ENCODE measurements around the gene SPDEF.

Gene SPDEF

DNA sequence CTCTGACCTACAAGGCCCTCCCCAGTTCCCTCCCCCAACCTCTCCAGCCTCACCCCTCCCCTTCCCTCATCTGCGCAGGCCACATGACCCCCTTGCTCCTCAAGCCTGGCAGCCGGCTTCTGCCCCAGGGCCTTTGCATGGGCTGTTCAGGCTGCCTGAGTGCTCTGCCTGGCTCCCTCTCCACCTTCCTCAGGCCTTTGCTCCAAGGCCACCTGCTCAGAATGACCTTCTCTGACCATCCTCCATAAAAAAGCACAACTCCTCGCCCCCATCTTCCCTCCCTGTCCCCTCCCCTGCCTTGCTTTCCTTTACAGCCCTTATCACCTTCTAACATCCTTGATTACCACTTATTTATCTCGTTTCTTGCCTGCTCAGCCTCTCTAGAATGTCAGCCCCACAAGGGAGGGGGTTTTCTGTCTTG, 38.7 kb downstream of the SPDEF start:
- H3K4me3 ChIP-seq (ENCODE audit: low read depth, low read length) = no peak overlapping the region
- DNase-seq (ENCODE audit: low read depth) = no peak
- TF ChIP-seq, protein P1, sequence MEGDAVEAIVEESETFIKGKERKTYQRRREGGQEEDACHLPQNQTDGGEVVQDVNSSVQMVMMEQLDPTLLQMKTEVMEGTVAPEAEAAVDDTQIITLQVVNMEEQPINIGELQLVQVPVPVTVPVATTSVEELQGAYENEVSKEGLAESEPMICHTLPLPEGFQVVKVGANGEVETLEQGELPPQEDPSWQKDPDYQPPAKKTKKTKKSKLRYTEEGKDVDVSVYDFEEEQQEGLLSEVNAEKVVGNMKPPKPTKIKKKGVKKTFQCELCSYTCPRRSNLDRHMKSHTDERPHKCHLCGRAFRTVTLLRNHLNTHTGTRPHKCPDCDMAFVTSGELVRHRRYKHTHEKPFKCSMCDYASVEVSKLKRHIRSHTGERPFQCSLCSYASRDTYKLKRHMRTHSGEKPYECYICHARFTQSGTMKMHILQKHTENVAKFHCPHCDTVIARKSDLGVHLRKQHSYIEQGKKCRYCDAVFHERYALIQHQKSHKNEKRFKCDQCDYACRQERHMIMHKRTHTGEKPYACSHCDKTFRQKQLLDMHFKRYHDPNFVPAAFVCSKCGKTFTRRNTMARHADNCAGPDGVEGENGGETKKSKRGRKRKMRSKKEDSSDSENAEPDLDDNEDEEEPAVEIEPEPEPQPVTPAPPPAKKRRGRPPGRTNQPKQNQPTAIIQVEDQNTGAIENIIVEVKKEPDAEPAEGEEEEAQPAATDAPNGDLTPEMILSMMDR (IDR thresholded peaks at IDR 0.05; ENCODE audit: control insufficient read depth, extremely low read depth, insufficient read depth) = no peak

DNA sequence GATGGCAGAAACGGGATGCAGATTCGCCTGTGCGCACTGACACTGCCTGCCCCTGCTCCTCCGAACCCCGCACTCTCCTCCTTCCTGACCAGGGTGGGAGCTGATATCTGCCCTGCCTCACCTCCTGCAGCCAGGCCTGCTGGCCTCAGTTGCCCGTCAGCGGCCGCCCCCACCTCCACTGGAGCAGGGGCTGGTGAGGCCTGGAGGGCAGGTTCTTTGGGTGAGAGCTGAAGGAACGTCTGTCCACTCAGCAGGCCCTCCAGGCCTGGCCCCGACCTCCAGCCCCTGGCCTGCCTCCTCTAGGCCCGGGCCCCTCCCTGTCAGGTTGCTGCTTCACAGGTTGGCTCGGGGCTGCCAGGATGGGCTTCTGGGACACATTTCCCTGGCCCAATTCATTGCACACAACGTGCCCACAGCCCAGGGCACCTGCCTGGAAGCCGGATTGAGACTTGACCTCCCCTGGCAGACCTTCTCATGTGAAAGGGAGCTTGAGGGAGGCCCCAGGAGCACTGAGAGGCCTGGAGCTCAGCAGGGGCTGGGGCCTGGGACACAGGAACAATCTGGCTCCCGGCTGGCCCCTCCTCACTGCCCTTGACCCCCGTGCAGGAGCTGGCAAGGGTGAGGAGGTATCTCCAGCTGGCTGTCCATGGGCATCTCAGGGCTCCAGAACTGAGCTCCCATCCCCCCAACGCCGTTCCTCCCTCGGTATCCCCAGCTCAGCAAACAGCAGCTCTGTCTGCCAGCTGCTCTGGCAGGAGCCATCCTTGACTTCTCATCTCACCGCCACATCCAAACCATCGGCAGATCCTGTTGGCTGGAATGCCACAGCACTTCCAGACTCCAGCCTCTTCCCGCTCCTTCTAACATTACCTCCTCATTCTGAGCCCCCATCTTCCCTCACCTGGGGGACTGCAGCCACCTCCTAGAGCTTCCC, 39.5 kb downstream of the SPDEF start:
- DNase-seq (ENCODE audit: low read depth) = no peak
- no peak overlapping the region for H3K4me3 ChIP-seq (ENCODE audit: low read depth, low read length)
- TF ChIP-seq, protein P1 (IDR thresholded peaks at IDR 0.05; ENCODE audit: control insufficient read depth, extremely low read depth, insufficient read depth) = no peak

DNA sequence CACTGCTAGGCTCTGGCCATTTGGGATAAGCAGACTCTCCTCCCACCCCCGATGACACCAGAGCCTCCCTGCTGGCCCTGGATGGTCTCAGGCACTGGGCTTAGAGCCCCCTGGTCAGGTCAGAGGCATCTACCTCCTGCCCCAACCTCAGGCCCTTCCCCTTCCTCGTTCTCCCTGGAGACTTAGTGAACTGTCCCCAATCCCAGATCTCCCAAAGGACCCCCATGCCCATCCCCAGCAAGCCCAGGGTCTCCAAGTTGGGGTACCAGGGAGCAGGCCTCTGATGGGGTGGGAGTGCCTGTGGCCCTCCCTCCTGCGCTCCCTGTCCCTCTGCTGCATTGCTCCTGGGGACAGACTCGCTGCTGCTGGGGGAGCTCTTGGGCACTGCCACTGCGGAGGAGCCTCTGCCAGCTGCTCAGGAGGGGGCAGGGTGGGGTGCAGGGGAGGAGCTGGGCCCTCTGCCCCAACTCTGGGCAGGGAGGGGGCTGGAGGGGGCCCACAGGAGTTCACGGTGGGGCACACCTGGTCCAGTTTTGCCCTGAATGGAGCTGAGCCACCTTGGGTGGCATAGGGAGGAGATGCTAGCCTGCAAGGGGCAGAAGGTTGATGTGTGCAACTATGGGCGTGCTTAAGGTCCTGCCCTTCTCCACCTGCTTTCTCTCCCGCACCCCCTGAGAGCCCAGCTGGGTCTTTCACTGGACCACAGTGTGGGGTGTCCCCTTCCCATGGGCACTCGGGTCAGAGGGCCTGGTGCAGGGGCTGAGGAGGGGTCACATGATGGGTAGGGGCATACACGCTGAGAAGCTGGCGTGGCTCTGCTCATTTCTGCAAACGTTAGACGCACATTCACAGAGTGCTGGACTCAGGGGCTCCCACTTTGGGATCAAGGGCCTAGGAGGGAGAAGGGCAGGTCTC, 40.4 kb downstream of the SPDEF start:
- no peak overlapping the region for H3K4me3 ChIP-seq (ENCODE audit: low read depth, low read length)

DNA sequence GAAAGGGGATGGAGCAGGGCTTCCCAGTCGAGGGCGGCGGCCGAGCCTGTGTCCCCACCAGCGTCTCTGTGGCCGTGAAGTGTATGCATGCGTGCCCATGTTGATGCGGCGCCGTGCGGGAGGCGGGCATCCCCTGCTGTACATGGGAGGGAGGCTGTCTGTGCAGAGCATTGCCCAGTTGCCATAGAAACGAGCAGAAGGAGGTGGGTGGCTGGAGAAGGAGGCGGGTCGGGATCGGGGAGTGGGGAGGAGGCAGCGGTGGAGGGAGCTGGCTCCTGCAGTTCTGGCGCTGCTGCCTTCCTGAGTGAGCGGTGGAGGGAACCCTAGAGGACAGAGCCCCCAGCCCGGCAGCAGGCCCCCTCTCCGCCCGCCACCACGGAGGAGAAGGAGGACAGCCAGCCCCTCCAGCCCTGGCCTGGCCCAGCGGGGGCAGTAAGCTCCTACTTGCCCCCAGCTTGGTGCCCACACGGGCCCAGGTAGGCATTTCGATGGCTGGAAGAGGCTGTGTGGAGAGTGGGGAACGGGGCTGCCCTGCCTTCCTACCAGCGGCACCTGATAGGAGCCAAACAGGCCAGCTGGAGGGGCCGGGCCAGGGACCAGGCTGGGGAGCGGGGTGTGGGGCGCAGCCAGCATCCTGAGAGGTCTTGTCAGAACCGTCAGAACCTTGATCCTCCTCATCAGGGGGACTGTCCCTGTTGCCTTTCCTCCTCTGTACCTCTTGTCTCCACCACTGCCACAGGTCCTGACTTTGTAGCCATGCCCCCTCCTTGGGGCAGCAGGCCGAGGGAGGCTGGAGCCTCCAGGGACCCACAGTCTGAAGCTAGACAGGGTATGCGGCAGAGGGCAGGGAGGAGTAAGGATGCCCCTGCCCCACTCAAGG, 41.3 kb downstream of the SPDEF start:
- TF ChIP-seq, protein P1 (IDR thresholded peaks at IDR 0.05; ENCODE audit: control insufficient read depth, extremely low read depth, insufficient read depth) = no peak
- H3K4me3 ChIP-seq (ENCODE audit: low read depth, low read length) = no peak overlapping the region
- DNase-seq (ENCODE audit: low read depth) = no peak

More for the DNA sequence above, 40.4 kb downstream of the SPDEF start:
- no peak for DNase-seq (ENCODE audit: low read depth)
- TF ChIP-seq, protein P1 (IDR thresholded peaks at IDR 0.05; ENCODE audit: control insufficient read depth, extremely low read depth, insufficient read depth) = no peak

DNA sequence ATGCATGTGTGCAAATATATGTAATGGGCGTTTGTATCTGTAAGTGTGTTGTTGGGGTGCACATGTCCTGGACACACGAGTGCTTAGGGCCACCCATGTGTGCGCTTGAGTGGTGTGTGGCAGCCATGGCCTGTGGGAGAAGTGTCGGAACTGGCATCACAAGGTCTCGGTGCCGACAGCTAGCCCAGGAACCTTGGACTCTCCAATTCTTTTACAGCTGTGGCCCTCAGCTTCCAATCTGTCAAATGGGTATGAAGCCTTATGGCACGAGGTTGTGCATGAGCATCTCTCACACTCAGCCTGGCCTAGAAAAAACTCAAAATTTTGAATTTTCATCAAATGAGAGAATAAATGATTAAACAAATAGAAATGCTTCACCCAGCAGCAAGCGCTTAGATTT, 42.0 kb downstream of the SPDEF start:
- no peak overlapping the region for H3K4me3 ChIP-seq (ENCODE audit: low read depth, low read length)
- TF ChIP-seq, protein P1 (IDR thresholded peaks at IDR 0.05; ENCODE audit: control insufficient read depth, extremely low read depth, insufficient read depth) = no peak
- no peak for DNase-seq (ENCODE audit: low read depth)

DNA sequence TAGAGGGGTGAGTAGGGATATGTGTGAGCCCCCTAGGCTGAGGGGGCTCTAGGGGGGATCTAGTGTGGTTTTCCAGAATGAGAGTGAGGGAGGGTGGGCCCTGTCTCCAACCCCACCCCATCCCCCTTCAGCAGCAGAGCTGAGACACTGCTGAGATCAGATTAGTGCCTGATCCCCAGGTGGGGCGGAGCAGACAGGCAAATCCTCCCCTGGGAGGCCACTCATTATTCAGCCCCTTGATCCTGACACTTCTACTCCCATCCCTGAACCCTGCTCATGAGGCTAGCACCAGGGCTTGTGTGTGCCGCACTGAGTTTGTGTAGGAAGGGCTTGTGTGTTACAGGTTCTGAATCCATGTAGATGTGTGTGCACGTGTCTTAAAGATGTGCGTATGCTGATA, 42.5 kb downstream of the SPDEF start:
- no peak for DNase-seq (ENCODE audit: low read depth)
- H3K4me3 ChIP-seq (ENCODE audit: low read depth, low read length) = no peak overlapping the region
- TF ChIP-seq, protein P1 (IDR thresholded peaks at IDR 0.05; ENCODE audit: control insufficient read depth, extremely low read depth, insufficient read depth) = no peak
